Measurements from ENCODE around the gene ASTN1. TPM values are rescaled to one million over a fixed set of nuclear protein-coding genes. Genes with fewer than 3 reads are reported as not detected.
A peak's percentile ranks its signal among the peaks of the same experiment; 100 is the strongest.

Gene ASTN1
- under 1 TPM; 0.11 to 0.28 (median 0.14) TPM for total RNA-seq
- polyA plus RNA-seq = 0.11 TPM
- long read RNA-seq, donor 1 = 0 reads
- long read RNA-seq, donor 2 = 0 reads
- long read RNA-seq, donor 3 = 0 reads
- long read RNA-seq, donor 4 = 0 reads

GRCh38 chr1:177164380-177165068 lies at the start of gene ASTN1:
TSS of gene ASTN1 (minus strand) at chr1:177164712. CDS start at chr1:177164676, 36 bp downstream.
- DNase-seq (no peak), ATAC-seq (peak in 1 of 2 donors; percentile 19)
- Histone ChIP-seq H3K4me3 (ENCODE audit: low read length) (peak within 1 kb of the TSS; percentile 49), H3K27me3 (ENCODE audit: control insufficient read depth, insufficient read depth) (no peaks in the 10 kb centered on the region), H3K27ac (ENCODE audit: low read length) (no peak within 1 kb of the TSS), H3K9me3 (ENCODE audit: control insufficient read depth, low read length) (no peaks in the 10 kb centered on the region), H3K4me1 (ENCODE audit: control insufficient read depth, insufficient read depth, low read length) (no peaks in the 10 kb centered on the region)
- intact Hi-C loops (cut with DNase I) = no loop called here
- WGBS = under 1% methylated on average over 49 of the region's 49 CpGs

- Histone ChIP-seq H3K27me3 (ENCODE audit: control insufficient read depth, insufficient read depth) (no peaks in the 10 kb centered on the region), H3K4me3 (ENCODE audit: low read length) (no peak overlapping the region), H3K4me1 (ENCODE audit: control insufficient read depth, insufficient read depth, low read length) (peaks cover 6% of the 10 kb centered on the region), H3K27ac (ENCODE audit: low read length) (no peak overlapping the region), H3K9me3 (ENCODE audit: control insufficient read depth, low read length) (no peaks in the 10 kb centered on the region)
- whole genome bisulfite sequencing = 27% methylated on average over 4 of the region's 4 CpGs
- DNase-seq = no peak
- intact Hi-C loops (cut with DNase I) = no loop called here
- ATAC-seq = peak in 1 of 2 donors; percentile 54
These were observed 46.7 kb upstream of the ASTN1 start for GRCh38 chr1:177211231-177211630.

- no peak for ATAC-seq
- Histone ChIP-seq H3K4me3 (ENCODE audit: low read length) (no peak overlapping the region), H3K27me3 (ENCODE audit: control insufficient read depth, insufficient read depth) (no peaks in the 10 kb centered on the region), H3K27ac (ENCODE audit: low read length) (peak overlapping the region; percentile 81), H3K4me1 (ENCODE audit: control insufficient read depth, insufficient read depth, low read length) (peaks cover 6% of the 10 kb centered on the region), H3K9me3 (ENCODE audit: control insufficient read depth, low read length) (no peaks in the 10 kb centered on the region)
- intact Hi-C loops (cut with DNase I) = no loop called here
- DNase-seq = no peak
These were observed 45.6 kb upstream of the ASTN1 start for GRCh38 chr1:177210071-177210470.

- peaks cover 6% of the 10 kb centered on the region for H3K4me1 ChIP-seq (ENCODE audit: control insufficient read depth, insufficient read depth, low read length)
- peak; percentile 67 to 76 (median 76) for DNase-seq
- no peak overlapping the region for H3K4me3 ChIP-seq (ENCODE audit: low read length)
- peak; percentile 88 to 97 for ATAC-seq
- intact Hi-C loops (cut with DNase I) = no loop called here
- H3K27me3 ChIP-seq (ENCODE audit: control insufficient read depth, insufficient read depth) = no peaks in the 10 kb centered on the region
- 23% methylated on average over 3 of the region's 3 CpGs for WGBS
- H3K9me3 ChIP-seq (ENCODE audit: control insufficient read depth, low read length) = no peaks in the 10 kb centered on the region
- H3K27ac ChIP-seq (ENCODE audit: low read length) = peak overlapping the region; percentile 30
These were observed 44.8 kb upstream of the ASTN1 start for GRCh38 chr1:177209357-177209756.

- no peak for DNase-seq
- Histone ChIP-seq H3K27me3 (ENCODE audit: control insufficient read depth, insufficient read depth) (no peaks in the 10 kb centered on the region), H3K4me3 (ENCODE audit: low read length) (no peak overlapping the region), H3K4me1 (ENCODE audit: control insufficient read depth, insufficient read depth, low read length) (peaks cover 6% of the 10 kb centered on the region), H3K9me3 (ENCODE audit: control insufficient read depth, low read length) (no peaks in the 10 kb centered on the region), H3K27ac (ENCODE audit: low read length) (peak overlapping the region; percentile 37)
- ATAC-seq = peak in 1 of 2 donors; percentile 9
- WGBS = 60% methylated on average over 4 of the region's 4 CpGs
- intact Hi-C loops (cut with DNase I) = no loop called here
These were observed 44.4 kb upstream of the ASTN1 start for GRCh38 chr1:177208920-177209319.

GRCh38 chr1:177206831-177207355 lies 42.4 kb upstream of the ASTN1 start:
- H3K4me3 ChIP-seq (ENCODE audit: low read length) = no peak overlapping the region
- intact Hi-C loops (cut with DNase I) = no loop called here
- no peak overlapping the region for H3K27ac ChIP-seq (ENCODE audit: low read length)
- no peak for ATAC-seq
- no peak for DNase-seq
- H3K4me1 ChIP-seq (ENCODE audit: control insufficient read depth, insufficient read depth, low read length) = peaks cover 6% of the 10 kb centered on the region
- no peaks in the 10 kb centered on the region for H3K9me3 ChIP-seq (ENCODE audit: control insufficient read depth, low read length)
- H3K27me3 ChIP-seq (ENCODE audit: control insufficient read depth, insufficient read depth) = no peaks in the 10 kb centered on the region

GRCh38 chr1:177200290-177200689 lies 35.8 kb upstream of the ASTN1 start:
- H3K4me3 ChIP-seq (ENCODE audit: low read length) = no peak overlapping the region
- ATAC-seq = no peak
- no peaks in the 10 kb centered on the region for H3K4me1 ChIP-seq (ENCODE audit: control insufficient read depth, insufficient read depth, low read length)
- H3K27ac ChIP-seq (ENCODE audit: low read length) = no peak overlapping the region
- H3K9me3 ChIP-seq (ENCODE audit: control insufficient read depth, low read length) = no peaks in the 10 kb centered on the region
- WGBS = 82% methylated on average over 4 of the region's 4 CpGs
- intact Hi-C loops (cut with DNase I) = no loop called here
- H3K27me3 ChIP-seq (ENCODE audit: control insufficient read depth, insufficient read depth) = no peaks in the 10 kb centered on the region
- no peak for DNase-seq

- H3K27me3 ChIP-seq (ENCODE audit: control insufficient read depth, insufficient read depth) = no peaks in the 10 kb centered on the region
- intact Hi-C loops (cut with DNase I) = no loop called here
- H3K4me1 ChIP-seq (ENCODE audit: control insufficient read depth, insufficient read depth, low read length) = no peaks in the 10 kb centered on the region
- no peaks in the 10 kb centered on the region for H3K9me3 ChIP-seq (ENCODE audit: control insufficient read depth, low read length)
- ATAC-seq (no peak), DNase-seq (no peak)
- WGBS = 93% methylated on average over 2 of the region's 2 CpGs
- H3K4me3 ChIP-seq (ENCODE audit: low read length) = no peak overlapping the region
- no peak overlapping the region for H3K27ac ChIP-seq (ENCODE audit: low read length)
These were observed 33.7 kb upstream of the ASTN1 start for GRCh38 chr1:177198243-177198642.

GRCh38 chr1:177190308-177190970 lies 25.9 kb upstream of the ASTN1 start:
- Histone ChIP-seq H3K4me1 (ENCODE audit: control insufficient read depth, insufficient read depth, low read length) (no peaks in the 10 kb centered on the region), H3K27me3 (ENCODE audit: control insufficient read depth, insufficient read depth) (no peaks in the 10 kb centered on the region), H3K4me3 (ENCODE audit: low read length) (no peak overlapping the region), H3K27ac (ENCODE audit: low read length) (no peak overlapping the region), H3K9me3 (ENCODE audit: control insufficient read depth, low read length) (no peaks in the 10 kb centered on the region)
- no peak for ATAC-seq
- DNase-seq = no peak
- intact Hi-C loops (cut with DNase I) = no loop called here
- 58% methylated on average over 3 of the region's 3 CpGs for WGBS

GRCh38 chr1:177186639-177187038 lies 22.1 kb upstream of the ASTN1 start:
- H3K9me3 ChIP-seq (ENCODE audit: control insufficient read depth, low read length) = no peaks in the 10 kb centered on the region
- no peak overlapping the region for H3K27ac ChIP-seq (ENCODE audit: low read length)
- DNase-seq = no peak
- no peaks in the 10 kb centered on the region for H3K27me3 ChIP-seq (ENCODE audit: control insufficient read depth, insufficient read depth)
- intact Hi-C loops (cut with DNase I) = no loop called here
- no peak for ATAC-seq
- WGBS = 93% methylated on average over 2 of the region's 2 CpGs
- H3K4me3 ChIP-seq (ENCODE audit: low read length) = no peak overlapping the region
- no peaks in the 10 kb centered on the region for H3K4me1 ChIP-seq (ENCODE audit: control insufficient read depth, insufficient read depth, low read length)

GRCh38 chr1:177185209-177185608 lies 20.7 kb upstream of the ASTN1 start:
- H3K4me3 ChIP-seq (ENCODE audit: low read length) = no peak overlapping the region
- no peaks in the 10 kb centered on the region for H3K4me1 ChIP-seq (ENCODE audit: control insufficient read depth, insufficient read depth, low read length)
- WGBS = 78% methylated on average over 5 of the region's 5 CpGs
- no peak for ATAC-seq
- DNase-seq = no peak
- H3K27me3 ChIP-seq (ENCODE audit: control insufficient read depth, insufficient read depth) = no peaks in the 10 kb centered on the region
- no peaks in the 10 kb centered on the region for H3K9me3 ChIP-seq (ENCODE audit: control insufficient read depth, low read length)
- no peak overlapping the region for H3K27ac ChIP-seq (ENCODE audit: low read length)
- intact Hi-C loops (cut with DNase I) = no loop called here
